MCF 10A (cell line): ENCODE measurements around the gene LMNTD1. TPM values are rescaled to one million over a fixed set of nuclear protein-coding genes. Genes with fewer than 3 reads are reported as not detected.

Source experiments
- BruUV-seq: library from RNA; stranded (reverse); fragments of 400-500 nt; replicated peaks from 2 replicates; lab custom pipeline; 2021; lab: Mats Ljungman, UMichigan
- CTCF ChIA-PET: fragments of 300-600 bp; sonication (Branson Sonifier 250); formaldehyde crosslinking; extraction: SDS; loops from one replicate; lab custom pipeline; 2021; ENCODE audit warnings: antibody characterized with exemption, inconsistent platforms; lab: Yijun Ruan, JAX
- POLR2A ChIA-PET: fragments of 300-600, 350-650 bp; sonication (Branson Sonifier 250); formaldehyde crosslinking; extraction: SDS; loops from one replicate; lab custom pipeline; 2020; ENCODE audit warnings: antibody characterized with exemption, inconsistent platforms; lab: Yijun Ruan, JAX
- DNase-seq: peaks from one replicate; pipeline ENCODE4 v3.0.0-alpha.2; 2018; ENCODE audit not compliant: unreplicated experiment
- H3K27ac Mint-ChIP-seq: one replicate; pipeline ENCODE4 v1.8.0; 2022; ENCODE audit warnings: mild to moderate bottlenecking, low read depth, mixed read lengths; ENCODE audit not compliant: unreplicated experiment
- H3K27me3 Mint-ChIP-seq: one replicate; pipeline ENCODE4 v1.8.0; 2022; ENCODE audit warnings: mixed read lengths; ENCODE audit not compliant: insufficient read depth, unreplicated experiment
- H3K36me3 Mint-ChIP-seq: one replicate; pipeline ENCODE4 v1.8.0; 2022; ENCODE audit warnings: mild to moderate bottlenecking, moderate library complexity, mixed read lengths; ENCODE audit not compliant: insufficient read depth, unreplicated experiment
- H3K4me1 Mint-ChIP-seq: one replicate; pipeline ENCODE4 v1.8.0; 2022; ENCODE audit warnings: mixed read lengths; ENCODE audit not compliant: insufficient read depth, unreplicated experiment
- H3K4me3 Mint-ChIP-seq: one replicate; pipeline ENCODE4 v1.8.0; 2022; ENCODE audit warnings: mild to moderate bottlenecking, moderate library complexity, mixed read lengths; ENCODE audit not compliant: unreplicated experiment
- H3K9me3 Mint-ChIP-seq: one replicate; pipeline ENCODE4 v1.8.0; 2022; ENCODE audit warnings: mixed read lengths; ENCODE audit not compliant: unreplicated experiment
- CTCF ChIP-seq: fragments of 200-600 bp; IDR thresholded peaks from one replicate; pipeline ENCODE4 v1.8.0; 2022; ENCODE audit warnings: antibody characterized with exemption, mild to moderate bottlenecking; ENCODE audit not compliant: unreplicated experiment
- intact Hi-C: fragments of 100-400 bp; cut with micrococcal nuclease; formaldehyde crosslinking; loops from 2 replicates; pipeline ENCODE4 v1.14.1; 2022
- total RNA-seq: library from RNA; stranded (reverse); gene quantifications from 2 replicates; pipeline ENCODE4 v1.2.3, GENCODE V29; 2022

The LMNTD1 gene
- total RNA-seq, 1 experiment from 2014 or later: not detected

DNA sequence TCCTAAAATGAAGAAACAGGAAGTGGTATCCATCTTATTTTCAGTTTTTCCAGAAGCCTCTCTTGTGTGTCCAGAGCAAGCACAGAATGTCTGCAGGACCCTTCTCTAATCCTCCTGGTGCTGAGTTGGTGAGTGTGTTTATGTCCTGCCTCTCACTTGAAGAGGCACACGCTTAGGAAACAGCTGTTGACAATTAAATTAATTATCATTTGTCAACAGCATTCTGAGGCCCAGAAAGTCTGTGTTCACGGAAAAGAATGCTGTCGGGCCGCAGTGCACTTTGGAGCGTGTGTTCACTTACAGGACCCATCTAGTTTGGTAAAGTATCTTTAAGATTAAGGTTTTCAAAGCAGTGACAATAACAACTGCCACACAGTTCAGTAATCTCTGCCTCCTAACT, 70.5 kb downstream of the LMNTD1 start:
- Mint-ChIP-seq H3K4me3 (no peak overlapping the region), H3K9me3 (peaks cover under 1% of the 10 kb centered on the region), H3K4me1 (no peaks in the 10 kb centered on the region), H3K36me3 (no peaks in the 10 kb centered on the region), H3K27me3 (no peaks in the 10 kb centered on the region), H3K27ac (no peak overlapping the region)
- CTCF ChIA-PET: no interaction called here
- no peak for DNase-seq
- intact Hi-C loops: no loop called here
- POLR2A ChIA-PET: interaction anchor here (1.7 kb wide), 1 partner anchor 9 kb away, joined by 3 read pairs; no protein-coding TSS in a partner anchor
- no TSS peak for BruUV-seq
- no peak for TF ChIP-seq CTCF

DNA sequence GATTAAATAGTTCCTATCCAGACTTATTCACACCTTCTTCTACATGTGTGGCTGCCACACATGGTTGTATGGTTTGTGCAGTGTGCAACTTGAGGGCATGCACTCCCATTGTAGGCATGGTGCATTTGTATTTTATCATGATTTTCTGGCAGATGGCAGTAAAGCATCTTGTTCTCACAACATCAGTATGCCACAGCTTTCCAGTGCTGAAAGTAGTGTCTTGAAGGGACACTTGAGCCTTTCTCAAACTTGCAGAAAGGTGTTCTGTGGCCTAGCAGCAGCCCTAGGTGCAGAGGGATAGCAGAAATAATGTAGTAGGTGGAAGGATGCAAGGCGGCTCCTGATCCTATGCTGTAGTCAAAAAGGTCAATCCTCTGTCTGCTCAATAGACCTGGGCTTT, 72.9 kb downstream of the LMNTD1 start:
- ChIA-PET POLR2A (no interaction called here), CTCF (no interaction called here)
- BruUV-seq: no TSS peak
- H3K36me3 Mint-ChIP-seq: no peaks in the 10 kb centered on the region
- no peaks in the 10 kb centered on the region for H3K27me3 Mint-ChIP-seq
- no peak overlapping the region for H3K27ac Mint-ChIP-seq
- H3K4me1 Mint-ChIP-seq: no peaks in the 10 kb centered on the region
- no peak overlapping the region for H3K4me3 Mint-ChIP-seq
- no peak for TF ChIP-seq CTCF
- peaks cover 8% of the 10 kb centered on the region for H3K9me3 Mint-ChIP-seq
- no peak for DNase-seq
- intact Hi-C loops: no loop called here

DNA sequence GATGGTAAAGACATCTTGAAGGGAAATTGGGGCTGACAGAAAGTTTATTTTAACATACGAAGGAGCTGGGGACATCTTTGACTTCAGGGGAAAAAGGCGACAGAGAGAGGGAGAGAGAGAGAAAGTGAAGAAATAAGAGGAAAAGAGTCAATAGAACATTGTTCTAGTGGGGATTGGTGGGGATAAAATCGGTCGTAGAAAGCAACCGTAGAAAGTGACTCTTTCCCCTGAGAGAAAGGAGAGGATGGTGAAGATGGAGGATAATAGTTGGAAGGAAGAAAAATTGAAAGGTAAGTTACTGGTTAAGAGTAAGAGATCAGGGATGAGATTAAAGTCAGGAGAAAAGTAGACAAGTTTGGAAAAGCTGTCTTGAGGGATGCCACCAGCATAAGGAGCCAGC, 75.9 kb downstream of the LMNTD1 start:
- no peaks in the 10 kb centered on the region for H3K36me3 Mint-ChIP-seq
- TF ChIP-seq CTCF: no peak
- BruUV-seq: no TSS peak
- CTCF ChIA-PET: interaction anchor here (0.6 kb wide), 1 partner anchor 226 kb away, joined by 5 read pairs; the partner anchor contains the start of gene KRAS
- H3K27ac Mint-ChIP-seq: no peak overlapping the region
- no peaks in the 10 kb centered on the region for H3K4me1 Mint-ChIP-seq
- intact Hi-C loops: no loop called here
- H3K9me3 Mint-ChIP-seq: peaks cover 8% of the 10 kb centered on the region
- DNase-seq: no peak
- POLR2A ChIA-PET: interaction anchor here (0.7 kb wide), 1 partner anchor 482 kb away, joined by 3 read pairs; no protein-coding TSS in a partner anchor
- H3K4me3 Mint-ChIP-seq: no peak overlapping the region
- H3K27me3 Mint-ChIP-seq: no peaks in the 10 kb centered on the region

DNA sequence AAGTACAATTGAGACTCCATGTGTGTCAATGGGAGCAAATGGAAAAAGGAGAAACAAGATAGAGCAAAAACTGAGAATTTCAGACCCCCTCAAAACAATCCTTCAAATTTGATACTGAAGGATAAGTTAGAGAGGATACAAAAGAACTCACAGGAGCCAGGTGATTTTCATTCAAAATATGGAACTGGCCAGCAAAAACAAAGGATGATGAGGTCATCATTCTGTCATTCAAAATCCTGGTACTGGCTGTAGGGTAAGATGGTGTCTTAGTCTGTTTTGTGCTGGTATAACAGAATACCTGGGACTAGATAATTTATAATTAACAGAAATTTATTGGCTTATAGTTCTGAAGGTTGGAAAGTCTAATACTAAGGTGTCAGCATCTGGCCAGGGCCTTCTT, 80.6 kb downstream of the LMNTD1 start:
- Mint-ChIP-seq H3K4me3 (no peak overlapping the region), H3K9me3 (peaks cover 6% of the 10 kb centered on the region), H3K27me3 (no peaks in the 10 kb centered on the region), H3K4me1 (no peaks in the 10 kb centered on the region), H3K27ac (no peak overlapping the region), H3K36me3 (no peaks in the 10 kb centered on the region)
- POLR2A ChIA-PET: no interaction called here
- CTCF ChIA-PET: no interaction called here
- intact Hi-C loops: no loop called here
- no peak for DNase-seq
- no TSS peak for BruUV-seq
- TF ChIP-seq CTCF: no peak
